ENCODE measurements around the gene AFDN. TPM values are rescaled to one million over a fixed set of nuclear protein-coding genes. Genes with fewer than 3 reads are reported as not detected.

The AFDN gene
- total RNA-seq, 4 donors from 2014 or later = 66.9 to 88.0 (median 75.3) TPM

DNA sequence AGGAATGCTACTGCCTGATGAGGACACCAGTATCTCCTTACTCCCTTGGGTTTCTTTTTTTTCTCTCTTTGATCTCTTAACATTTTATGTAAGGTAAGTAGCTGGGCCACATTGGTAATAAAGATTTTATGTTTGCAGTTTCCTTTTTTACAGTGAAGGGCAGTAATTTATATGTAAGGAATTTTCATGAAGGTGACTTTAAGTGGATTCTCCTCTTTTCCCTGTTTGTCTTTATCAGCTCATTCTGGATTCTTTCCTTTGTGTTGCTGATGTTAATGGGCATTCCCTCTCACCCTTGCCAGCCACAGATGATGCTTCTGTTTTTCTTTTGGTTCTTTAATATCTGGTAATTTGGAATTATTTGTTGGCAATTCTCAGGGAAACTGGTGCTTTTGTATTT, 34.7 kb downstream of the AFDN start:
- DNase-seq (ENCODE audit: extremely low spot score) = no peak
- Histone ChIP-seq H3K9me3 (no peaks in the 10 kb centered on the region), H3K4me1 (peaks cover 36 to 54% (median 46%) of the 10 kb centered on the region in 4 donors), H3K27ac (replicated peaks in 1 of 4) (no peak overlapping the region), H3K27me3 (no peaks in the 10 kb centered on the region), H3K36me3 (peaks cover 0 to 5% (median 2%) of the 10 kb centered on the region in 4 donors), H3K4me3 (no peak overlapping the region)
- TF ChIP-seq EP300 (IDR thresholded peaks at IDR 0.05) (no peak), POLR2A (IDR thresholded peaks at IDR 0.05; ENCODE audit: low read depth) (no peak), POLR2AphosphoS5 (IDR thresholded peaks at IDR 0.05) (no peak)
- TF ChIP-seq, protein P1, sequence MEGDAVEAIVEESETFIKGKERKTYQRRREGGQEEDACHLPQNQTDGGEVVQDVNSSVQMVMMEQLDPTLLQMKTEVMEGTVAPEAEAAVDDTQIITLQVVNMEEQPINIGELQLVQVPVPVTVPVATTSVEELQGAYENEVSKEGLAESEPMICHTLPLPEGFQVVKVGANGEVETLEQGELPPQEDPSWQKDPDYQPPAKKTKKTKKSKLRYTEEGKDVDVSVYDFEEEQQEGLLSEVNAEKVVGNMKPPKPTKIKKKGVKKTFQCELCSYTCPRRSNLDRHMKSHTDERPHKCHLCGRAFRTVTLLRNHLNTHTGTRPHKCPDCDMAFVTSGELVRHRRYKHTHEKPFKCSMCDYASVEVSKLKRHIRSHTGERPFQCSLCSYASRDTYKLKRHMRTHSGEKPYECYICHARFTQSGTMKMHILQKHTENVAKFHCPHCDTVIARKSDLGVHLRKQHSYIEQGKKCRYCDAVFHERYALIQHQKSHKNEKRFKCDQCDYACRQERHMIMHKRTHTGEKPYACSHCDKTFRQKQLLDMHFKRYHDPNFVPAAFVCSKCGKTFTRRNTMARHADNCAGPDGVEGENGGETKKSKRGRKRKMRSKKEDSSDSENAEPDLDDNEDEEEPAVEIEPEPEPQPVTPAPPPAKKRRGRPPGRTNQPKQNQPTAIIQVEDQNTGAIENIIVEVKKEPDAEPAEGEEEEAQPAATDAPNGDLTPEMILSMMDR (IDR thresholded peaks at IDR 0.05) = no peak
- intact Hi-C loops (cut with DNase I) = loop anchor here (5.0 kb wide), 1 partner anchor 34 kb away; the partner anchor contains the start of gene AFDN

DNA sequence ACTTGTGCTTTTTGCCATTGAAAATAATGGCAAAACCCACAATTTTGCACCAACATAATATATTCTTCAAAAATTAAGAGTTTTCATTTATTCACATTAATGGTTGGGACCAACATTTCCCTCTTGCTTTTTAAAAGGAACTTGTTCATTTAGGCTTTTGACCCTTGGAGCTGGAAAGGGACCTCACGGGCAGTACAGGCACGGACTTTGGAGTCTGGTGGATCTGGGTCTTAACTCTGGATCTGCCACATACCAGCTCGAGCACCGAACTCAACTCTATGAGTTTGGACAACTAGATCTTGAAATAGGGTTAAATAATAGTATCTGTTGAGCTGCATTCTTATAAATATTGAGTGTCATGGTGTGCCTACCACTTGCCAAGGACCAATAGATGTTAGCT, 37.2 kb downstream of the AFDN start:
- H3K27me3 ChIP-seq = no peaks in the 10 kb centered on the region
- no peak overlapping the region for H3K4me3 ChIP-seq
- no peaks in the 10 kb centered on the region for H3K9me3 ChIP-seq
- H3K27ac ChIP-seq (replicated peaks in 1 of 4) = no peak overlapping the region
- peaks cover 15 to 32% (median 24%) of the 10 kb centered on the region in 4 donors for H3K4me1 ChIP-seq
- TF ChIP-seq POLR2A (IDR thresholded peaks at IDR 0.05; ENCODE audit: low read depth) = no peak
- no peak for TF ChIP-seq EP300 (IDR thresholded peaks at IDR 0.05)
- TF ChIP-seq, protein P1 (IDR thresholded peaks at IDR 0.05) = no peak
- no peak for TF ChIP-seq POLR2AphosphoS5 (IDR thresholded peaks at IDR 0.05)
- 95% methylated on average over 4 of the region's 4 CpGs for WGBS
- peaks cover 0 to 25% (median 14%) of the 10 kb centered on the region in 4 donors for H3K36me3 ChIP-seq
- intact Hi-C loops (cut with DNase I) = loop anchor here (5.0 kb wide), 1 partner anchor 37 kb away; the partner anchor contains the start of gene AFDN
- no peak for DNase-seq (ENCODE audit: extremely low spot score)

DNA sequence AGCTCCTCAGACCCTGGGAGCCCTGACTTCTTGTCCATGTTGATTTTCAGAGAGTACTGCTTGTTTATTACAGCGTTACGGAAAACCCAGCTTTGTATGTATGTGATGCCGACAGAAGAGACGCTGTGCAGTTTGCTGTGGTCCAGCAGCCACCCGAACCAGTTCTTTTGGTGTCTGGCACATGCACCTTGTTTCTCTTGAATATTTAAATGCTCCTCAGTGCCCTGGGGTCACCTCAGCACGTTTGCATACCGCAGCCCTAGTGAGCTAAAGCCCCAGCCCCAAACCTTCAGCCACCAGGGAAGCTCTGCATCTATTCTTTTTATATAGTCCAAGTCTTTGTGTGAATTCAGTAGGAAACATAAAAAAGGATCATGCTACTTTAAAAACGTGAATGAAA, 39.9 kb downstream of the AFDN start:
- H3K27me3 ChIP-seq = no peaks in the 10 kb centered on the region
- WGBS = 83% methylated on average over 8 of the region's 8 CpGs
- peaks cover 0 to 37% (median 20%) of the 10 kb centered on the region in 4 donors for H3K36me3 ChIP-seq
- no peaks in the 10 kb centered on the region for H3K9me3 ChIP-seq
- no peak overlapping the region for H3K27ac ChIP-seq (replicated peaks in 1 of 4)
- no peak for DNase-seq (ENCODE audit: extremely low spot score)
- H3K4me3 ChIP-seq = no peak overlapping the region
- intact Hi-C loops (cut with DNase I) = no loop called here
- H3K4me1 ChIP-seq = peaks cover 0 to 5% (median 2%) of the 10 kb centered on the region in 4 donors
- TF ChIP-seq POLR2AphosphoS5 (IDR thresholded peaks at IDR 0.05) (no peak), EP300 (IDR thresholded peaks at IDR 0.05) (no peak), POLR2A (IDR thresholded peaks at IDR 0.05; ENCODE audit: low read depth) (no peak)
- TF ChIP-seq, protein P1 (IDR thresholded peaks at IDR 0.05) = no peak

DNA sequence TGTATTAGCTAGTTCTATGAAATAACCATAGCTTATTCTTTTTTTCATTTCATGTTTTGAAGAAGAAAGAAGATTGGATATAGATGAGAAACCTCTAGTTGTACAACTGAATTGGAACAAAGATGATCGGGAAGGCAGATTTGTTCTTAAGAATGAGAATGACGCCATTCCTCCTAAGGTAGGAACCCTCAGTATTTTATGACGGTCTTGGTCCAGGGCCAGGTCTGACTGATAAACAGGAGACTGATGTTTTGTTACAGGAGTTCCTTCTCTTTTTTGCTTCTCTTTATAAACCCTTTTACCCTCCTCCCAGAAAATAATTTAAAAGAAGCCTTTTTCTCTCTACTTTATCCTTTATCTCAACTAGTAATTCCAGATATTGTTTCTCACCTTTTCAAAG, 43.6 kb downstream of the AFDN start:
- 90% methylated on average over 3 of the region's 3 CpGs for WGBS
- Histone ChIP-seq H3K36me3 (peaks cover 0 to 49% (median 28%) of the 10 kb centered on the region in 4 donors), H3K27ac (replicated peaks in 1 of 4) (no peak overlapping the region), H3K4me1 (no peaks in the 10 kb centered on the region), H3K4me3 (no peak overlapping the region), H3K27me3 (no peaks in the 10 kb centered on the region), H3K9me3 (no peaks in the 10 kb centered on the region)
- intact Hi-C loops (cut with DNase I) = no loop called here
- TF ChIP-seq POLR2A (IDR thresholded peaks at IDR 0.05; ENCODE audit: low read depth) (no peak), EP300 (IDR thresholded peaks at IDR 0.05) (no peak), POLR2AphosphoS5 (IDR thresholded peaks at IDR 0.05) (no peak)
- TF ChIP-seq, protein P1 (IDR thresholded peaks at IDR 0.05) = no peak
- no peak for DNase-seq (ENCODE audit: extremely low spot score)
